Stimulated activated CD8-positive, alpha-beta memory T cell treated with anti-CD3 and anti-CD28 coated beads, Interleukin-7, amount 100 ng/mL, for 48 hours (primary cell): ENCODE data around the gene SLC9A3.
"Not testable (repeated sequence)": the region's sequence is repeated elsewhere in the genome, so short reads cannot be mapped to it uniquely, and the experiment has no call there.

Experiments
- DNase-seq, 2 donors: peaks; one replicate each; pipeline ENCODE4 v3.0.0-alpha.2; 2020; ENCODE audit warnings: low read depth in 1 of 2; ENCODE audit errors: extremely low read depth in 1 of 2

Gene SLC9A3

DNA sequence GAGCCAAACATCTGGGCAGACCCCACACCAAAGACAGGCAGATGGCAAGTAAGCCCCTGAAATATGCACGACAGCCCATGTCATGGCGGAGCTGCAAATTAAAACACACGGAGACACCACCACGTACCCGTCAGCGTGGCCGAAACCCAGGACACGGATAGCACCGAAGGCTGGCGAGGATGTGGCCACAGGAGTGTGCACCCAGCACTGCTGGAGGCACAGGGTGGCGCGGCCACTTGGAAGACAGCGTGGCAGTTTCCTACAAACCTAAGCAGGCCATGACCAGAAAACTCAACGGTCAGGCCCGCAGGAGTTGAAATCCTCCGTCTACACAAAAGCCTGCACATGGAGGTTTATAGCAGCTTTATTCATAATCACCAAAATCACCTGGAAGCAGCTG, 12.8 kb downstream of the SLC9A3 start:
- DNase-seq: no peak

DNA sequence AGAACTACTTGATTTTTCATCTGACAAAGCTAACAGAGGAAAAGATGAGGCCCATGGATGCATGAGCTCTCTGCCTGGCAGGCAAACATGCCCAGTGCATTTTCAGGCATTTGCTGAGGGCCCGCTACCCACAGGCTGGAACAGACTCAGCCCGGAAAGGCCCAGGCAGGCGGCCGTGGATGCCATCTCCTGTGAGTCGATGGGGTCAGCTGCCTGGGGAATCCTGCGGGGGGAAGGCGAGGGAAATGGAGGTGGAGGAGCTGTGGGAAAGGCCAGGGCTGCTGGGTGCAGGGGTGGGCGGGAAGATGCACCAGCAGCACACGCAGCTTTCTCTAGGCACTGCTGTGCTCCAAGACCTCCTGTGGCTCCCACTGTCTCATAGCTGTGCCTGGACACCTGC, 13.7 kb downstream of the SLC9A3 start:
- no peak for DNase-seq

DNA sequence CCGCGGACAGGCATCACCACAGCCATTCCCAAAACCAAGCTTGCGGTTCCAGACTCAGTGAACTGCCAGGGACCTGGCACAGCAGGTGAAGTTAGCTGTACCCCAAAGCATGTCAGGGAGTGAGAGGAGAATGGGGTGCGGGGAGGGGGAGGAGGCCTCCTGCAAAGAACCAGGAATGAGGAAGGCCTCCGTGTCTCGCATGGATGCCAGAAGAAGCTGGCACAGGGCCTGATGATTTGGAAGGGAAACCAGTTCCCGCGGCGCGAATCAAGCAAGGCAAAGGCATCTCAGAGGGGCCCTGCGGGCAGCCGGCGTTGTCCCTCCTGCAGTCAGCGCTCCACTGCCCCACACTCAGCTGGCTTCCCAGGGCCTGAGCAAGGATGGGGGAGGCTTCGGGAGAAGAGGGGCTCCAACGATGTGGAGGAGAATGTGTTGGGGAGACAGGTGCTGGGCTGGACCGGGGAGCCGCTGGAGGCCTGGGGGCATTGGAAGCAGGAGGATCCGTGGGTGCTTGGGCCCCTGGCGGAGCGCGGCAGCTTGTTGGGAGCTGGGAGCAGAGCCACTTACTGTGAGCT, 14.6 kb downstream of the SLC9A3 start:
- DNase-seq: no peak

DNA sequence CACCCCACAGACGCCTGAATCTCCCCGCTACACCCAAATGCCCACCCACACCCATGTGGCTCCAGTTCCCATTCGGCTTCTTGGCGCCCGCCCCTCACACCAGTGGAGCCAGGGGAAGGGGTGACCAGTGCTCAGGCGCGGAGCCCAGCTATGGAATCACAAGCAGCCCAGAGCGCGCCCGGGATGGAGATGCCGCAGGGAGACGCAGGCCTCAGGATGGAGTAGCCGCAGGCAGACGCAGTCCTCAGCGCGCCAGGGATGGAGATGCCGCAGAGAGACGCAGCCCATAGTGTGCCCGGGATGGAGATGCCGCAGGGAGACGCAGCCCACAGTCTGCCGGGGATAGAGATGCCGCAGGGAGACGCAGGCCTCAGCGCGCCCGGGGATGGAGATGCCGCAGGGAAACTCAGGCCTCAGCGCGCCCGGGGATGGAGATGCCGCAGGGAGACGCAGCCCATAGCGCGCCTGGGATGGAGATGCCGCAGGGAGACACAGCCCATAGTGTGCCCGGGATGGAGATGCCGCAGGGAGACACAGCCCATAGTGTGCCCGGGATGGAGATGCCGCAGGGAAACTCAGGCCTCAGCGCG, 16.2 kb downstream of the SLC9A3 start:
- not testable (repeated sequence) for DNase-seq

DNA sequence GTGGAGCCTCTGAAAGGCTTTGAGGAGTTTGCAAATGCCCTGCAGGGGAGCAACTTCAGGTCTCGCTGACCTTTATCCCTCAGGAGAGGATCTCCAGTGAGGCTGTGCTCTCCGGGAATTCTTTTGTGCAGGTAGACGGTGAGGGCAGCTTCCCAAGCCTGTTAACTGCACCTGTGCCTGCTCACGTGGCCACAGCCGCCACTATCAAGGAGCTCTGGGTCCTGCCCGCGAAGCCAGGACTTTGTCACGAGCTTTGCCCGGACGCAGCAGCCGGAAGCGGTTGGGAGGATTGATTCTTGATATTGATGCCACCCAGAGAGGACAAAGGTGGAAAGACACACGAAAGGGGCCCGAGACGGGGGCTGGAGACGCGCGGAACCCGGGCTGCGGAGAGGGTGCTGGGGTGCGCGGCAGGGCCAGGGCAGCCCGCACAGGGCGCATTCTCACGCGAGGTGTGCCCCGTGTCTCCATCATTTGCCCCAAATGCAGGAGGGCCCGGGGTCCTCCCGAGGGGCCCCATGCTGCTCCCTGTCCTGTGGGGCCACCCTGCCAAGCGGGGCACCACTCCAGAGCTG, 18.2 kb downstream of the SLC9A3 start:
- no peak for DNase-seq

DNA sequence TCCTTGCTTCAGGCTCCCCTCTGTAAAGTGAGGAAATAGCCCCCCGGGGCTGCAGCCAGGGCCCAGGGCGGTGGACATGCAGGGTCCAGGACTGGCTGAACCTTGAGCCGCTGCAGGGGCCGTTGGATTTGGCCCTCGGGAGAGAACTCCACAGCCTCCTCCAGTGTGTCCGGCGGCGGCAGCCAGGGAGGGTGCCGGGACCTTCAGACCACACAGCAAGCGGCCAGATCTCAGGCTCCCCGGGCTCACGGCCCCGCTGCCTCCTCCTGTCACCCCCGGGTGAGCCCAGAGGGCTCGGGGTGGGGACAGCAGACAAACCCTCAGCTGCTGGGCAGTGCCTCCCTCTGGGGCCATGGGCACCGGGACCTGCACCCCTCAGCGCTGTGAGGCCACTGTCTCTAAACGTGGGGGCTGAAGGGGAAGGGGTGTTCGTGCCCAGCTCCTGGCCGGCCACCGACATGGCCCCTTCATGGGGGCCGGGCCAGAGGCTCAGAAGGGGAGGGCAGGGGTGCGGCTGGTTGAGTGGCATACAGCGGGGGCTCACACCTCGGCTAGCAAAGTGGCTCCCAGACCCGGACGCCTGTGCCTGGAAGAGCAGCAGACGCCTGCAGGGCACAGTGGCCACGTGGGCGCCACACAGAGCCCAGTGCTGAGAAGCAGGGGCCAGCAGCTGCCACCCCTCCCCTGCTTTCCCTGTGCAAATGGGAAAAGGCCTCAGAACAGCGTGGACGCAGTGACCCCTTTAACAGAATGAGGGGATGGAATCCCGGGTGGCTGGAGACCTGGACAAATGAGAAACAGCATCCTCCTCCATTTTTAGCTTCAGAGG, 19.7 kb downstream of the SLC9A3 start:
- no peak for DNase-seq

DNA sequence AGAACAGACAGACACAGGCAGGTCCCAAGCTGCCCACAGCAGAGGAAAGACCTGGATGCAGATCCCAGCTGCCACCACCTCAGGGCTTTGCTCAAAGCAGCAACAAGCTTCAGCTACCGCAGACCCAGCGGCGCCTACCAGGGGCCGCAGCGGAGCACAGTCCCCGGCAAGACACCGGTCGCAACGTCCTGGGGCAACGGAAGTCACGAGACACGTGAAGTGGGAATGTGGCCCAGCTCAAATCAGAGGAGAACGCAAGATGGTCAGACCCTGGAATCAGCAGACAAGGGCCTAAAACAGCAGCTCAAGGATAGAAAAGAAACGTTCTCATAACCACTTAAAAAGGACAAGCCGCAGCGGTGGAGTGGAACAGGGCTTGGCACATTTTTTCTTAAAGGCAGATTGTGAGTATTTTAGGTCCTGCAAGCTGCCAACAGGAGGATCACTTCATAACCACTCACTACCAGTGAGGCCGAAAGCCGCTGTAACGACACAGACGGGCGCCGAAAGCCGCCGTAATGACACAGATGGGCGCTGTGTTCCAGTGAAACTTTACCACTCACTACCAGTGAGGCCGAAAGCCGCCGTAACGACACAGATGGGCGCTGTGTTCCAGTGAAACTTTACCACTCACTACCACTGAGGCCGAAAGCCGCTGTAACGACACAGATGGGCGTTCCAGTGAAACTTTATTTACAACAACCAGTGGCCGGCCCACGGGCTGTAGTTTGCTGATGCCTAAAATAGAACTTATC, 21.7 kb downstream of the SLC9A3 start:
- no peak for DNase-seq

DNA sequence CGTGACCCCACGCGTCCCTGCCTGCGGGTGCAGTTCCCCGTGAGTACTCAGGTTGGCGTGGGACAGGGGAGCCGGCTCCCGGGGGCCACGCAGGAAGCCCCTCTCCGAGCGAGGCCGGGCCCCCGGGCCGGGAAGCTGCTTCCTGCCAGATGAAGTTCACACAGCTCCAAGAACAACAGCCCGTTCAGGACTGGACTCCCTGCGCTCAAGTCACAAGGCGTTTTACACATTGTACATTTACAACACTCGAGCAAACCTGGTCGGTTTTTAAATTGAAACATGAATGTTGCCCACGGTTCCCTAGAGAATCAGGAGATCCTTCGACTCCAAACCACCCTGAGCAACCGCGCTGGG, 22.4 kb downstream of the SLC9A3 start:
- DNase-seq: no peak

DNA sequence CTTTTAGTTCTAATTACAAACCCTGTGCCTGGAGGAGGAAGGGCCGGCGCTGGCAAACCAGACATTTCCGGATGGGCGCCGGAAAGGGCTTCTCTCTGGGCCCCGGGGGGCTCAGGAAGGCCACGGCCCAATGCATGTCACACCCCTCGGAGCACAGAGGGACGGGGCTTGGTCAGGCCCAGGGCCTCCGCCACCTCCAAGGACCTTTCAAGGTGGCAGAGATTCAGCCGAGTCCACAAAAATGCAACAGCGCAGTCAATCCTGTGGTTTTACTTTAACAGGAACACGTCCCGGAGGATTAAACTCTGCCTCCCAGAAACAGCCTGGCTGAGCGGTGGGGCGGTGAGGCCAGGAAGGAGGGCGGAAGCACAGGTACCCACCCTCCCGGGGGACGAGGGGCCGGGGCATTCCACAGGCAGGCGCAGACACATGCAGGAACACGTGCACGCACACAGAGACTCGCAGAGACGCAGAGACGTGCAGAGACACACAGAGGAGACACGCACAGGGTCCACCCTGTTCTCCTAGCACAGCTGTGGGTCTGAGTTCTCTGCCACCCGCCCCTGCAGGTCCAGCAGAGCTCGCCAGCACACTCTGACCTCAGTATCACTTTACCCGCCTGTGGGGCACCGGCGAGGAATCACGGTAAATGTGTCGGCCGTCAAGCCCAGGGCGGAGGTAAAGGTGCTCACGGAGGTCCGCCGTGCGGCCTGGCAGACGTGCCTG, 23.0 kb downstream of the SLC9A3 start:
- no peak for DNase-seq

DNA sequence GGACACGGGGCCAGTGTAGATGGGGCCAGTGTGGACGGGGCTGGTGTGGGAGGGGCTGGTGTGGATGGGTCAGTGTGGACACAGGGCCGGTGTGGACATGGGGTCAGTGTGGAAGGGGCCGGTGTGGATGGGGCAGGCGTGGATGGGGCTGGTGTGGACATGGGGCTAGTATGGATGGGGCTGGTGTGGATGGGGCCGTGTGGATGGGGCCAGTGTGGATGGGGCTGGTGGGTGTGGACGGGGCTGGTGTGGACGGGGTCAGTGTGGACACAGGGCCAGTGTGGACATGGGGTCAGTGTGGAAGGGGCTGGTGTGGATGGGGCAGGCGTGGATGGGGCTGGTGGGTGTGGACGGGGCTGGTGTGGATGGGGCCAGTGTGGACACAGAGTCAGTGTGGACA, 23.8 kb downstream of the SLC9A3 start:
- DNase-seq: no peak

DNA sequence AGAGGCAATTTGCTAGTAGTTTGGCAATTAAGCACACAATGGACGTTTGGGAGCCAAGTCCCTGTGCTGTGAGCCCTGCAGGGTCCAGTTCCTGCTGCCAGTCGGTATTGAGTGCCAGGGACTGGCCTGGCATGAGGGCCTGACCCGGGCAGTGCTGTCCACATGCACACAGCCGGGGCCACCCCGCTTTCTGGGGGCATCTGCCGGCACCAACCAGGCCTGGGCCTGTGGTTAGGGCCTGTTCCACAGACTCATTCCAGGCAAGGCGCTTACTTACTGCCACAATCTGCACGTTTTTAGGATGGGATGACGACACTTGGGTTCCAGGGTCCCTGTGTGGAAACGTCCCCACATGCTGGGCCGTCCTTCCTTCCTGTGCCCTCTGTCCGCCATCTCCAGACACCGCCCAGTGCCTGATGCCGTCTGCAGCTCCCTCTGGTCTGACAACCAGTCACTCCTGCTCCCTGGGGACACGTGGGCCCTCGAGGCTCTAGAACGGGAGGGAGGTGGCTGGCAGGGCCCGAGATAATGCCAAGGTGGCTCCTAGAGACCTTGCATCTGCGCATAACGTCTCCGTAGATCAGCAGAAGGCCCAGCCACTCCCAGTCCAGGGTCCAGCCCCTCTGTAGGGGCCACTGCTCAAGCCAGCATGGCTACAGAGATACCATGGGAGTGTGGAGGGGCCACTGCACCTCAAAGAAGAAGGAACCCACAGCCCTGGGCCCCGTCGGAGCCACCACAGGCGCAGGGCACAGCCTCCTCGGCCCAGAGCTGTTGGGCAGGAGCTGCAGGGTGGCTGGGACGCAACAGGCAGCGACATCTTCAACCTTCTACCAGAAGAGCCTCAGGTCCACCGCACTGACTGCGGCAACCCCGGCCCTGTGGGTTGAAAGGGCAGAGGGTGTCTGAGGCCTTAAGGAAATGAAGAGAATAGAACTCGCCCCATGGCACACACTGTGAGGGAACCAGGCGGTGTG, 24.7 kb downstream of the SLC9A3 start:
- no peak for DNase-seq

DNA sequence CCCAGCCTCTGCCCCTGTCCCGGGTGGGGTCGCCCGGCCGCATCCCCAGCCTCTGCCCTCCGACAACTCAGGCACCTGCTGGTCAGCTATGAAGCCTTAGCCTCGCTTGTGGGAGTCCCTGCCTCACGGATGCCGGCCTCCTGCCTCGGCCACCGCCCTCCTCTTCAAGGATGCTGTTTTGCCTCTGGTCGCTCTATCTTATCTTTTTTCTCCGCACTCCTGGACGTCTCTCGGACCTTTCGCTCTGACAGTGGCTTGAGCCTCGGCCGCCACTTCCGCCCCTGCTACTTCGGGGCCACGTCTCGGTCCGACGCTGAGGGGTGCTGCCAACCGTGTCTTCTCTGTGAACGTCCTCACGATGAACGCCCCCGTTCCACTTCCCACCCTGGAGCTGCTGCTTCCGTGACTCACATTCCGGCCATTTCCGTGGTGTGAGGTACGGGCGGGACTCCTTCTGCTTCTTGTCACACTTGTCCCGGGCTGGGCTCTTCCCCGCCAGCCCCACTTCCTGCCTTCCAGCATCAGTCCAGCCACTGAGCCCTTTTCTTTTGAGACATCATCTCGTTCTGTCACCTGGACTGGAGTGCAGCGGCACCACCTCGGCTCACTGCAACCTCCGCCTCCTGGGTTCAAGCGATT, 26.3 kb downstream of the SLC9A3 start:
- no peak for DNase-seq

DNA sequence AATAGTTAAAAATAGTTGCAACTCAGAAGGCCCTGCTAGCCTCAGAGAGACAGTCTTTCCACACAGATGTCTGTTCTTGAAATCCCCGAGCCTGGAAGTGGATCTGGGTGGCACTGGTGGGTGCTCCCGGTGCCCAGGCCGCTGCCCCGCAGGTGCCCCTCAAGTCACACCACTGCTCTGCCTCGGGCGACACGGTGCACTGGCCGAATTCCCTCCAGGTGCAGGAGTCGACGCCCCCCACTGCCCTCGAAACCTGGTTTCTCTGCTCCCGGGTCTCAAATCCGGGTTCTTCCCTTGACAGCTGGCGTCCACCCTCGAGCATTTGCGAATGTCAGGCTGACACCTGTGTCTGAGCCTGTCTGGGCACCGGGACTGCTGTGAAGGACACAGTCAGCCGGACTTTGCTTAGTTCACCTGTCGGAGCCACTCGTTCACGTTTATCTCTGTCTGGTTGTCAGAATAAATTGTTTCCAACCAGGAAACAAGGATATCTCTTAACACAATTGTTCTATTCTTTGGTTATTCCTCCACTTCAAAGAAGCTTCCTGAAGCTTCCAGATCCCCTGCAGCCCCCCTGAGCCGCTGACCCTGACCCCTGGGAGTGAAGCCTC, 27.1 kb downstream of the SLC9A3 start:
- DNase-seq: no peak

DNA sequence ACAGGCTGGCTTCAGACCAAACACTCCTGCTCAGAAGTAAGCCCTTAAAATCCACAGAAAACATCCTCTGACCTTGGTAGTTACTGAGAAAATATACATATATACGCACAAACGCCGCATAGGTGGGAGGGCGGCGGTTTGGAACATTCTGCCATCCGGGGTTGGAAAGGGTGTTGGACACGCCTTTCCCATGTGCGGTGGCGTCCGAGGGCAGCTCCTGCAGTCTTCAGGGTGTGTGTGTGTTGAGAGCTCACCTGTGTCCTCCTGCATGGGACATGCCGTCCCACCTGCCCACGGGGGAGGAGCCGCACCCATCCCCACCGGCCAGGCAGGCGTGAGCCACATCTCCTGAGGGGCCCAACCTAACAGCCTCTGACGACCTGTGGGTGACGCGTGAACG, 28.2 kb downstream of the SLC9A3 start:
- no peak for DNase-seq

DNA sequence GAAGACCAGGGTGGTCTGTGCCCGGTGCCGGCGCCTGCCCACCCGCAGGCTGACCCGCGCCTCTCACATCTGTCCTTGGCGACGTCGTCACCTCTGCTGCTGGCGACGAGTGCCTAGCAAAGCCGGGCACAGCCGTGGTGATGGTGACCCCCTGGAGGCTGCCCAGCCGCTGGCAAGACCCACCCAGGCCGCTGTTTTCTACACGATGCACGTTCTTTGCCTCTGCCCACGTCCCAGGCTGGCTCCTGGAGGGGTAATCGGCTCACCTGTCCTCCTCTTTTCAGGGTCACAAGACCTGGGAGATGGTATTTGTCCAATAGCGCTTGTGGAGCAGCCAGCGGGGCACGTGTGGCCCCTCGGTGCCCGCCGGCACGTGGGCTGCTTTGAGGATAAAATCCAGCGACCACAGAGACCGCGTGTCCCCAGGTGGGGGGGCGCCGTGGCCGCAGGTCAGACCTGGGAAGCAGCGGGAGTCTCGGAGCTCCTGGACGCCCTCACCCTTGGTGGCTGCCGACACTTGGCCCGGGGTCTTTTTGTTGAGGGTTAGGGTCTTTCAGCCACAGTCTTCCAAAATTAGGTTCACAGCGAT, 29.5 kb downstream of the SLC9A3 start:
- DNase-seq: no peak

DNA sequence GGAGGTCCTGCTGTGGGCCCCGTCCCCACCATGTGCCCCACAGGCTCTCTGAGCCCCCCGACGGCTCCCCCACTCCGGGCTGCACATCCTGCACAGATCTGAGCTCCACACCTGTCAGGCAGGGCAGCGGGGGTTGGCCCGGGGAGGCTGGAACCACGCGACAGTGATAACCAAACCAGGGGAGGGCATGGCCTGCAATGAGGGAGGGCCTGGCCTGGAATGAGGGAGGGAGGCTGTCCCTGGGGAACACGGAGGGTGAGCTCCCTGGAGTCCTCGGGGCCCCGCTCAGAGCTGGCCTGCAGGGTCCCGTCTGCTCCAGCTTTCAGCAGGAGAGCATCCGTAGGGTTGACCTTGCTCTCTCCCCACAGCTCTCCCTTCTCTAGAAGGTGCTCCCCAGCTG, 30.5 kb downstream of the SLC9A3 start:
- no peak for DNase-seq

DNA sequence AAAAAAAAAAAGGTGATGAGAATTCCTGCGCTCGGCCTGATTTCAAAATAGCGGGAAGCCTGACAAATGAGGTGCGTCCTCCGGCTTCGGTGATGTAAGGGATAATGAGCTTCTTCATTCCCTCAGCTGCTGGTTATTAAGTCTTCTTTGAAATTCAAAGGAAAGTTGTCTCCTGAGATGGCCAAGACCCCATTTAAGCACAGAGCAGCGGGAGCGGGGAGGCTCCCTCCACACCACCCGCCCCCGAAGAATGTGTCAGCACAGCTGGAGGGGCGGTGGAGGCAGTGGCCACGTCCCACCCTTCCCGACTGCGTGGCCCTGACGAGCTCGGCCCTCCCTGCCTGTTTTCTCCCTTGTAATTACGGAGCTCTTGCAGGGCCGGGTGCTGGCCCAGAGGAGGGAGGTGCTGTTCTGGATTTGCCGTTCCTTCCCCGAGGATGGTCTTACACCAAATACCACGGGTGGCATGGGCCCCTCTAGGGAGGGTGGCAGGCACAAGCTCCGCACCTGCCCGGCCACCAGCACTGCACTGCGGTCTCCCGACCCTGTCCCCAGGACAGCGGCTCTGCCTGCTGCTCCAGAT, 31.0 kb downstream of the SLC9A3 start:
- no peak for DNase-seq

DNA sequence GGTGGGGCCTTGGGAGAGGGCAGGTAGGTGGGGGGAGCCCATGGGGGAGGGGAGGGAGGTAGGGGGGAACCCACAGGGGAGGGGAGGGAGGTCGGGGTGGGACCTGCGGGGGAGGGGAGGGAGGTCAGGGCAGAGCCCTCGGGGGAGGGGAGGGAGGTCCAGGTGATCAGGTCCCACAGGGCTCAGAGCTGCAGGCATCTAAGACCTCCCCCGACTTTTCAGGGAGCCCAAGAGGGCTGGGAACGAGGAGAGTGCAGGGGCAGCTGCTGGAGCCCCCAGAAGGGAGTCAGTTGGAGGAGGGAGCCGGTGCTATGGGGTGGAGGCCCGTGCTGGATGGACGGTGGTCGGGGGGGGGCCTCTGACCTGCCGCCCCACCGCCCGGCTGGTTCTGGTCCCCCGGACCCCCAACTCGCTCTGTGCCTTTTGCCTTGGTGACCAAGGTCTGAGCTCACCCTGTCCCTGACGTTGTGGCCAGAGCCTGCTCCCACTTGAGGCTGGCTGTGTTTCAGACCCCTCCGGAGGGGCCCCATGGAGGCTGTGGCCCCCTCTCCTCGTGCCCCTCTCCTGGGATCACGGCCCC, 31.8 kb downstream of the SLC9A3 start:
- no peak for DNase-seq
